HCT116 (cell line): ENCODE data around the gene FRRS1L. TPM values are rescaled to one million over a fixed set of nuclear protein-coding genes. Genes with fewer than 3 reads are reported as not detected.

Experiments used
- ATAC-seq: fragments of 200-7000 bp; cut with Tn5 transposase; 2 replicates; pipeline ENCODE4 v1.9.1; 2020; ENCODE audit warnings: mild to moderate bottlenecking, moderate library complexity
- BruUV-seq: library from RNA; stranded (reverse); fragments of 400-500 nt; replicated peaks from 2 replicates; lab custom pipeline; 2021; lab: Mats Ljungman, UMichigan
- CTCF ChIA-PET: fragments of 300-600 bp; sonication (Branson Sonifier 250); formaldehyde crosslinking; loops from one replicate; lab custom pipeline; 2021; ENCODE audit warnings: antibody characterized with exemption; lab: Charles Lee
- POLR2A ChIA-PET: fragments of 300-600, 350-600 bp; sonication (Branson Sonifier 250); formaldehyde crosslinking; loops from one replicate; lab custom pipeline; 2021; ENCODE audit warnings: antibody characterized with exemption; lab: Charles Lee
- RAD21 ChIA-PET, 2 experiments: fragments of 300-600 bp; sonication (Branson Sonifier 250); formaldehyde crosslinking; loops; one replicate each; lab custom pipeline; 2023; ENCODE audit warnings: low total read pairs in 2 of 2; ENCODE audit not compliant: uncharacterized antibody in 2 of 2, unreplicated experiment in 2 of 2, low non-redundant PET in 1 of 2; lab: Charles Lee
- DNase-seq: peaks from one replicate; pipeline ENCODE4 v3.0.0-alpha.2; 2010; ENCODE audit warnings: low read depth, low spot score
- H2AFZ ChIP-seq: fragments of 200-600 bp; shearing (Covaris generic), sonication (generic); 2 replicates; pipeline ENCODE4 v1.6.1; 2017; ENCODE audit warnings: low read depth, mixed run types, mixed read lengths, antibody characterized with exemption, low read length; ENCODE audit not compliant: poor library complexity, severe bottlenecking
- H3K27ac ChIP-seq: 2 replicates; pipeline ENCODE4 v1.5.1; 2012; ENCODE audit warnings: low read depth, low read length
- H3K27me3 ChIP-seq: fragments of 200-600 bp; sonication (generic); 2 replicates; pipeline ENCODE4 v1.6.1; 2016; ENCODE audit warnings: mixed run types, low read length, mixed read lengths; ENCODE audit not compliant: insufficient read depth
- H3K36me3 ChIP-seq, 2 experiments: fragments of 200-500 bp in 1 of 2; fragments of 200-600 bp in 1 of 2; sonication (Bioruptor generic) in 1 of 2; sonication (generic) in 1 of 2; 2 replicates each; pipeline versions ENCODE4 v1.5.1 to v1.6.1; 2014 to 2016; ENCODE audit warnings: low read length in 2 of 2, inconsistent platforms in 1 of 2, mixed read lengths in 1 of 2, mixed run types in 1 of 2; ENCODE audit not compliant: insufficient read depth in 2 of 2, control insufficient read depth in 1 of 2
- H3K4me1 ChIP-seq, 2 experiments: fragments of 200-600 bp in 1 of 2; sonication (generic) in 1 of 2; 2 replicates each; pipeline versions ENCODE4 v1.5.1 to v1.6.1; 2012 to 2017; ENCODE audit warnings: low read length in 2 of 2, inconsistent platforms in 1 of 2, mild to moderate bottlenecking in 1 of 2, mixed read lengths in 1 of 2, mixed run types in 1 of 2, moderate library complexity in 1 of 2; ENCODE audit not compliant: insufficient read depth in 2 of 2, control insufficient read depth in 1 of 2
- H3K4me2 ChIP-seq: fragments of 200-600 bp; sonication (generic); 2 replicates; pipeline ENCODE4 v1.6.1; 2017; ENCODE audit warnings: mixed run types, low read length, mixed read lengths
- H3K4me3 ChIP-seq, 2 experiments: fragments of 200-600 bp in 1 of 2; sonication (generic) in 1 of 2; replicated peaks in 1 of 2; 2 replicates each; pipeline ENCODE4 v1.5.1; 2011 to 2016; ENCODE audit warnings: low read length in 2 of 2, control low read depth in 1 of 2, low read depth in 1 of 2, mild to moderate bottlenecking in 1 of 2, mixed read lengths in 1 of 2, mixed run types in 1 of 2
- H3K79me2 ChIP-seq: fragments of 200-600 bp; sonication (generic); 2 replicates; pipeline ENCODE4 v1.6.1; 2017; ENCODE audit warnings: mild to moderate bottlenecking, mixed run types, low read length, moderate library complexity, mixed read lengths; ENCODE audit not compliant: insufficient read depth
- H3K9ac ChIP-seq: fragments of 200-600 bp; sonication (generic); 2 replicates; pipeline ENCODE4 v1.6.1; 2016; ENCODE audit warnings: low read length, mixed read lengths
- H3K9me2 ChIP-seq: fragments of 200-600 bp; sonication (generic), shearing (Covaris generic); 2 replicates; pipeline ENCODE4 v1.6.1; 2017; ENCODE audit warnings: mixed run types, mild to moderate bottlenecking, moderate library complexity; ENCODE audit not compliant: insufficient read depth
- H3K9me3 ChIP-seq, 2 experiments: fragments of 200-500 bp in 1 of 2; fragments of 200-600 bp in 1 of 2; sonication (Bioruptor generic) in 1 of 2; sonication (generic) in 1 of 2; 2 replicates each; pipeline ENCODE4 v1.6.1; 2014 to 2017; ENCODE audit warnings: low read length in 2 of 2, mixed read lengths in 2 of 2, inconsistent platforms in 1 of 2, low read depth in 1 of 2, mild to moderate bottlenecking in 1 of 2, mixed run types in 1 of 2, moderate library complexity in 1 of 2; ENCODE audit not compliant: control insufficient read depth in 1 of 2, insufficient read depth in 1 of 2
- H4K20me1 ChIP-seq: fragments of 200-600 bp; sonication (generic), shearing (Covaris generic); 2 replicates; pipeline ENCODE4 v1.6.1; 2017; ENCODE audit warnings: mixed run types, mild to moderate bottlenecking, moderate library complexity; ENCODE audit not compliant: insufficient read depth
- CEBPB ChIP-seq: IDR thresholded peaks from 2 replicates; pipeline ENCODE4 v1.6.1; 2012; ENCODE audit warnings: low read depth
- ELF1 ChIP-seq: IDR thresholded peaks from 2 replicates; pipeline ENCODE4 v1.6.1; 2012; ENCODE audit warnings: low read depth, borderline replicate concordance
- EZH2 ChIP-seq: fragments of 200-600 bp; sonication (generic); IDR thresholded peaks from 2 replicates; pipeline ENCODE4 v1.6.1; 2017; ENCODE audit warnings: antibody characterized with exemption, mixed run types
- FOSL1 ChIP-seq: IDR thresholded peaks from 2 replicates; pipeline ENCODE4 v1.6.1; 2012; ENCODE audit warnings: low read depth
- POLR2A ChIP-seq: IDR thresholded peaks from 2 replicates; pipeline ENCODE4 v1.7.0; 2011; ENCODE audit warnings: borderline replicate concordance; ENCODE audit not compliant: insufficient read depth, insufficient read length; ENCODE audit errors: extremely low read depth
- POLR2AphosphoS5 ChIP-seq: IDR thresholded peaks from 2 replicates; pipeline ENCODE4 v1.6.1; 2011; ENCODE audit warnings: mild to moderate bottlenecking, low read depth, low read length, moderate library complexity
- SIN3A ChIP-seq: IDR thresholded peaks from 2 replicates; pipeline ENCODE4 v1.6.1; 2012; ENCODE audit warnings: low read depth
- SRF ChIP-seq: IDR thresholded peaks from 2 replicates; pipeline ENCODE4 v1.6.1; 2012; ENCODE audit warnings: low read depth
- YY1 ChIP-seq: IDR thresholded peaks from 2 replicates; pipeline ENCODE4 v1.6.1; 2011; ENCODE audit warnings: low read length, low read depth, moderate library complexity, mild to moderate bottlenecking; ENCODE audit not compliant: insufficient replicate concordance; ENCODE audit errors: extremely low read depth
- intact Hi-C: fragments of 100-400 bp; cut with micrococcal nuclease; formaldehyde crosslinking; loops from 2 replicates; pipeline ENCODE4 v1.10.0; 2022
- total RNA-seq: library from RNA; stranded (reverse); gene quantifications from one replicate; pipeline ENCODE4 v1.2.1, GENCODE V29; 2021; ENCODE audit not compliant: unreplicated experiment
- TF ChIP-seq, protein P1 (sequence below): IDR thresholded peaks from 2 replicates; pipeline ENCODE4 v1.6.1; 2011; ENCODE audit warnings: mild to moderate bottlenecking, low read length, moderate library complexity; ENCODE audit not compliant: insufficient replicate concordance; ENCODE audit errors: extremely low read depth
- TF ChIP-seq, protein P2 (sequence below), 3 experiments: fragments of 200-600 bp in 1 of 3; sonication (generic) in 1 of 3; IDR thresholded peaks in 2 of 3; conservative IDR thresholded peaks in 1 of 3; 2 replicates each; pipeline ENCODE4 v1.5.1; 2012 to 2017; ENCODE audit warnings: low read depth in 2 of 3, low read length in 2 of 3, antibody characterized with exemption in 1 of 3, borderline replicate concordance in 1 of 3, control low read depth in 1 of 3, mild to moderate bottlenecking in 1 of 3, mixed read lengths in 1 of 3, mixed run types in 1 of 3, moderate library complexity in 1 of 3; ENCODE audit not compliant: insufficient read depth in 1 of 3
- TF ChIP-seq, protein P3 (sequence below): IDR thresholded peaks from 2 replicates; pipeline ENCODE4 v1.6.1; 2012

The FRRS1L gene
- total RNA-seq, 1 experiment from 2014 or later = not detected

DNA sequence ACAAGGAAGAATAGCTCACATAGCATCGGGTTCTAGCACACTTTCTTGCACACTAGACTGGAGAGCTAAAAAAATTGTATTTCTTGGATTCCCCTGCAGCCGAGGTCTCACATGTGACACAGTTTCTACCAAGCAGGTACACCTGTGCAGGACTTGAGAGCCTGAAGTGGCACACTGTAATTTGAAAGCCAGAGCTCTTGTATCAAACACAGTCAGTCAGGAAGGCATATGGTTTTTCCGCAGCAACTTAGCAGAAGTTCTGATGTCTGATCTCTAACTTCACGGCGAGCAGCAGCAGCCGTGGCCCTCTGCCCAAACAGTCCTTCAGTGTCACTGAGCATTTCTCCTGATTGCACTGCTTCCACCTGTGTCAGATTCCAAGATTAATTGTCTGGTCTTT is 72.8 kb downstream of the FRRS1L start:
- Histone ChIP-seq H3K9me3 (no peaks in the 10 kb centered on the region), H3K9me2 (no peaks in the 10 kb centered on the region), H3K9ac (no peak overlapping the region), H2AFZ (no peak overlapping the region), H3K4me3 (no peak overlapping the region), H4K20me1 (no peaks in the 10 kb centered on the region), H3K4me2 (no peak overlapping the region), H3K36me3 (peaks cover 8 to 17% of the 10 kb centered on the region in 2 experiments; a peak in 3 of 4 replicates), H3K4me1 (peaks cover 14 to 20% of the 10 kb centered on the region in 2 experiments), H3K27ac (no peak overlapping the region), H3K79me2 (peaks cover 64% of the 10 kb centered on the region), H3K27me3 (no peaks in the 10 kb centered on the region)
- CTCF ChIA-PET = no interaction called here
- ATAC-seq = no peak
- TF ChIP-seq POLR2A (no peak), FOSL1 (no peak), SRF (no peak), CEBPB (no peak), POLR2AphosphoS5 (no peak), YY1 (no peak), SIN3A (no peak), EZH2 (no peak), ELF1 (no peak)
- TF ChIP-seq, protein P1, sequence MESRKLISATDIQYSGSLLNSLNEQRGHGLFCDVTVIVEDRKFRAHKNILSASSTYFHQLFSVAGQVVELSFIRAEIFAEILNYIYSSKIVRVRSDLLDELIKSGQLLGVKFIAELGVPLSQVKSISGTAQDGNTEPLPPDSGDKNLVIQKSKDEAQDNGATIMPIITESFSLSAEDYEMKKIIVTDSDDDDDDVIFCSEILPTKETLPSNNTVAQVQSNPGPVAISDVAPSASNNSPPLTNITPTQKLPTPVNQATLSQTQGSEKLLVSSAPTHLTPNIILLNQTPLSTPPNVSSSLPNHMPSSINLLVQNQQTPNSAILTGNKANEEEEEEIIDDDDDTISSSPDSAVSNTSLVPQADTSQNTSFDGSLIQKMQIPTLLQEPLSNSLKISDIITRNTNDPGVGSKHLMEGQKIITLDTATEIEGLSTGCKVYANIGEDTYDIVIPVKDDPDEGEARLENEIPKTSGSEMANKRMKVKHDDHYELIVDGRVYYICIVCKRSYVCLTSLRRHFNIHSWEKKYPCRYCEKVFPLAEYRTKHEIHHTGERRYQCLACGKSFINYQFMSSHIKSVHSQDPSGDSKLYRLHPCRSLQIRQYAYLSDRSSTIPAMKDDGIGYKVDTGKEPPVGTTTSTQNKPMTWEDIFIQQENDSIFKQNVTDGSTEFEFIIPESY = no peak
- TF ChIP-seq, protein P2, sequence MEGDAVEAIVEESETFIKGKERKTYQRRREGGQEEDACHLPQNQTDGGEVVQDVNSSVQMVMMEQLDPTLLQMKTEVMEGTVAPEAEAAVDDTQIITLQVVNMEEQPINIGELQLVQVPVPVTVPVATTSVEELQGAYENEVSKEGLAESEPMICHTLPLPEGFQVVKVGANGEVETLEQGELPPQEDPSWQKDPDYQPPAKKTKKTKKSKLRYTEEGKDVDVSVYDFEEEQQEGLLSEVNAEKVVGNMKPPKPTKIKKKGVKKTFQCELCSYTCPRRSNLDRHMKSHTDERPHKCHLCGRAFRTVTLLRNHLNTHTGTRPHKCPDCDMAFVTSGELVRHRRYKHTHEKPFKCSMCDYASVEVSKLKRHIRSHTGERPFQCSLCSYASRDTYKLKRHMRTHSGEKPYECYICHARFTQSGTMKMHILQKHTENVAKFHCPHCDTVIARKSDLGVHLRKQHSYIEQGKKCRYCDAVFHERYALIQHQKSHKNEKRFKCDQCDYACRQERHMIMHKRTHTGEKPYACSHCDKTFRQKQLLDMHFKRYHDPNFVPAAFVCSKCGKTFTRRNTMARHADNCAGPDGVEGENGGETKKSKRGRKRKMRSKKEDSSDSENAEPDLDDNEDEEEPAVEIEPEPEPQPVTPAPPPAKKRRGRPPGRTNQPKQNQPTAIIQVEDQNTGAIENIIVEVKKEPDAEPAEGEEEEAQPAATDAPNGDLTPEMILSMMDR (IDR thresholded peaks at IDR 0.05 in 2 of 3, conservative IDR thresholded peaks at IDR 0.05 in 1 of 3; ENCODE audit: borderline replicate concordance in 1 of 3, insufficient read depth in 1 of 3, low read depth in 2 of 3, low read length in 2 of 3) = no peak
- TF ChIP-seq, protein P3, sequence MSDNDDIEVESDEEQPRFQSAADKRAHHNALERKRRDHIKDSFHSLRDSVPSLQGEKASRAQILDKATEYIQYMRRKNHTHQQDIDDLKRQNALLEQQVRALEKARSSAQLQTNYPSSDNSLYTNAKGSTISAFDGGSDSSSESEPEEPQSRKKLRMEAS = no peak
- no TSS peak for BruUV-seq
- POLR2A ChIA-PET = no interaction called here
- RAD21 ChIA-PET = no interaction called here
- intact Hi-C loops = no loop called here
- DNase-seq = no peak
